WTC11 (cell line): ENCODE data around the gene FAF1. TPM values are rescaled to one million over a fixed set of nuclear protein-coding genes. Genes with fewer than 3 reads are reported as not detected.
"Not testable (repeated sequence)": the region's sequence is repeated elsewhere in the genome, so short reads cannot be mapped to it uniquely, and the experiment has no call there.

Experiments used
- ATAC-seq: fragments of 200-7000 bp; cut with Tn5 transposase; 2 replicates; pipeline ENCODE4 v1.10.0; 2021; ENCODE audit warnings: mild to moderate bottlenecking, moderate library complexity
- CTCF ChIA-PET: fragments of 300-600 bp; sonication (Branson Sonifier 250); formaldehyde crosslinking; loops from one replicate; lab custom pipeline; 2021; ENCODE audit warnings: antibody characterized with exemption; lab: Charles Lee
- POLR2A ChIA-PET: fragments of 350-600 bp; sonication (Branson Sonifier 250); formaldehyde crosslinking; loops from one replicate; lab custom pipeline; 2021; ENCODE audit warnings: antibody characterized with exemption; lab: Charles Lee
- DNase-seq: peaks from one replicate; pipeline ENCODE4 v3.0.0; 2021; ENCODE audit warnings: low spot score
- H3K27ac Mint-ChIP-seq: 2 replicates; pipeline ENCODE4 v1.8.0; 2021; ENCODE audit warnings: mixed read lengths
- H3K27me3 Mint-ChIP-seq: 2 replicates; pipeline ENCODE4 v1.8.0; 2021; ENCODE audit warnings: low read depth, mild to moderate bottlenecking, moderate library complexity, mixed read lengths
- H3K36me3 Mint-ChIP-seq: 2 replicates; pipeline ENCODE4 v1.8.0; 2021; ENCODE audit warnings: mixed read lengths
- H3K4me1 Mint-ChIP-seq: 2 replicates; pipeline ENCODE4 v1.8.0; 2022; ENCODE audit warnings: mixed read lengths
- H3K4me3 Mint-ChIP-seq: 2 replicates; pipeline ENCODE4 v1.8.0; 2021; ENCODE audit warnings: mild to moderate bottlenecking, moderate library complexity, mixed read lengths
- H3K9me3 Mint-ChIP-seq: 2 replicates; pipeline ENCODE4 v1.8.0; 2021; ENCODE audit warnings: mixed read lengths
- ARID4B ChIP-seq: sonication (generic); formaldehyde crosslinking; IDR thresholded peaks from 2 replicates; pipeline ENCODE4 v1.8.0; 2023; ENCODE audit warnings: missing genetic modification reagents, mild to moderate bottlenecking, borderline replicate concordance
- ATF2 ChIP-seq: sonication (generic); formaldehyde crosslinking; IDR thresholded peaks from 2 replicates; pipeline ENCODE4 v1.8.1; 2022; ENCODE audit warnings: low read depth, missing genetic modification reagents, borderline replicate concordance
- CTCF ChIP-seq: fragments of 200-600 bp; IDR thresholded peaks from 2 replicates; pipeline ENCODE4 v1.8.0; 2022; ENCODE audit warnings: antibody characterized with exemption
- E2F5 ChIP-seq: sonication (generic); formaldehyde crosslinking; IDR thresholded peaks from 2 replicates; pipeline ENCODE4 v1.8.1; 2022; ENCODE audit warnings: mild to moderate bottlenecking, moderate library complexity, missing genetic modification reagents
- IRF1 ChIP-seq: sonication (generic); formaldehyde crosslinking; IDR thresholded peaks from 2 replicates; pipeline ENCODE4 v1.8.0; 2023; ENCODE audit warnings: missing genetic modification reagents
- KAT7 ChIP-seq: sonication (generic); formaldehyde crosslinking; IDR thresholded peaks from 2 replicates; pipeline ENCODE4 v1.8.1; 2023; ENCODE audit warnings: missing genetic modification reagents, mild to moderate bottlenecking, borderline replicate concordance
- MLX ChIP-seq: sonication (generic); formaldehyde crosslinking; IDR thresholded peaks from 2 replicates; pipeline ENCODE4 v1.8.1; 2023; ENCODE audit warnings: mild to moderate bottlenecking, missing genetic modification reagents, moderate library complexity
- NFE2L1 ChIP-seq: sonication (generic); formaldehyde crosslinking; IDR thresholded peaks from 2 replicates; pipeline ENCODE4 v1.8.1; 2023; ENCODE audit warnings: missing genetic modification reagents
- NR1H2 ChIP-seq: sonication (generic); formaldehyde crosslinking; IDR thresholded peaks from 2 replicates; pipeline ENCODE4 v1.9.0; 2021; ENCODE audit warnings: mild to moderate bottlenecking, moderate library complexity, missing genetic modification reagents
- OVOL2 ChIP-seq: fragments of 250-450 bp; sonication (Bioruptor Pico); IDR thresholded peaks from 2 replicates; pipeline ENCODE4 v1.9.0; 2021; ENCODE audit warnings: mild to moderate bottlenecking, borderline replicate concordance
- PRDM15 ChIP-seq: sonication (generic); formaldehyde crosslinking; IDR thresholded peaks from 2 replicates; pipeline ENCODE4 v1.8.0; 2022; ENCODE audit warnings: missing genetic modification reagents
- PREB ChIP-seq: sonication (generic); formaldehyde crosslinking; IDR thresholded peaks from 2 replicates; pipeline ENCODE4 v1.8.1; 2022; ENCODE audit warnings: mild to moderate bottlenecking, missing genetic modification reagents, moderate library complexity, borderline replicate concordance
- RORB ChIP-seq: fragments of 250-450 bp; sonication (Bioruptor Pico); IDR thresholded peaks from 2 replicates; pipeline ENCODE4 v1.9.0; 2021; ENCODE audit warnings: mild to moderate bottlenecking
- TCF7 ChIP-seq: sonication (generic); formaldehyde crosslinking; IDR thresholded peaks from 2 replicates; pipeline ENCODE4 v1.8.0; 2022; ENCODE audit warnings: mild to moderate bottlenecking, low read depth, missing genetic modification reagents, moderate library complexity
- TEAD1 ChIP-seq: sonication (generic); formaldehyde crosslinking; IDR thresholded peaks from 2 replicates; pipeline ENCODE4 v1.8.0; 2022; ENCODE audit warnings: mild to moderate bottlenecking, missing genetic modification reagents
- TP53 ChIP-seq: sonication (generic); formaldehyde crosslinking; IDR thresholded peaks from 2 replicates; pipeline ENCODE4 v1.8.1; 2023; ENCODE audit warnings: mild to moderate bottlenecking, missing genetic modification reagents
- ZNF317 ChIP-seq: sonication (generic); formaldehyde crosslinking; IDR thresholded peaks from 2 replicates; pipeline ENCODE4 v1.8.1; 2023; ENCODE audit warnings: low read depth, mild to moderate bottlenecking, moderate library complexity, missing genetic modification reagents, borderline replicate concordance
- ZSCAN18 ChIP-seq: fragments of 250-450 bp; sonication (Bioruptor Pico); IDR thresholded peaks from 2 replicates; pipeline ENCODE4 v2.1.2; 2022; ENCODE audit warnings: mild to moderate bottlenecking, moderate library complexity
- total RNA-seq: library from RNA; stranded (reverse); gene quantifications from 3 replicates; pipeline ENCODE4 v1.2.3, GENCODE V29; 2021

Gene FAF1
- total RNA-seq, 1 experiment from 2014 or later, result 53.5 TPM

- TF ChIP-seq TCF7 (CRISPR knock-in tag), result no peak
- no peak for TF ChIP-seq TEAD1 (CRISPR knock-in tag)
- TF ChIP-seq NFE2L1 (CRISPR knock-in tag), result no peak
- TF ChIP-seq IRF1 (CRISPR knock-in tag), result no peak
- no peak for TF ChIP-seq ARID4B
- TF ChIP-seq RORB, result no peak
- no peak for TF ChIP-seq CTCF
- no peak for TF ChIP-seq PREB (CRISPR knock-in tag)
- no peak for TF ChIP-seq MLX (CRISPR knock-in tag)
- no peak for TF ChIP-seq OVOL2 (CRISPR knock-in tag)
- TF ChIP-seq NR1H2 (CRISPR knock-in tag), result no peak
- TF ChIP-seq ATF2 (CRISPR knock-in tag), result no peak
- TF ChIP-seq E2F5 (CRISPR knock-in tag), result no peak
- no peak for TF ChIP-seq KAT7 (CRISPR knock-in tag)
- no peak for TF ChIP-seq ZSCAN18 (CRISPR knock-in tag)
- TF ChIP-seq ZNF317 (CRISPR knock-in tag), result no peak
- no peak for TF ChIP-seq TP53 (CRISPR knock-in tag)
- TF ChIP-seq PRDM15 (CRISPR knock-in tag), result no peak
- Mint-ChIP-seq H3K27me3 (no peaks in the 10 kb centered on the region), H3K36me3 (no peaks in the 10 kb centered on the region), H3K4me1 (peaks cover 16% of the 10 kb centered on the region), H3K4me3 (no peak overlapping the region), H3K27ac (no peak overlapping the region), H3K9me3 (no peaks in the 10 kb centered on the region)
- ChIA-PET CTCF (interaction anchor here (0.6 to 1.9 kb wide), 2 partner anchors 22 to 162 kb away, joined by 3 to 6 read pairs; no protein-coding TSS in a partner anchor), POLR2A (no interaction called here)
- DNase-seq (no peak), ATAC-seq (no peak)
Measured at GRCh38 chr1:50936321-50936720, 23.7 kb downstream of the FAF1 start.

GRCh38 chr1:50935276-50935675, 24.8 kb downstream of the FAF1 start:
- ATAC-seq, DNase-seq, H3K36me3 Mint-ChIP-seq, H3K27ac Mint-ChIP-seq, H3K27me3 Mint-ChIP-seq, H3K9me3 Mint-ChIP-seq, H3K4me3 Mint-ChIP-seq: not testable (repeated sequence)
- peaks cover 16% of the 10 kb centered on the region for H3K4me1 Mint-ChIP-seq
- POLR2A ChIA-PET, result interaction anchor here (0.5 kb wide), 1 partner anchor 127 kb away, joined by 3 read pairs; no protein-coding TSS in a partner anchor
- CTCF ChIA-PET, result interaction anchor here (0.8 to 1.9 kb wide), 2 partner anchors 62 to 161 kb away, joined by 3 to 6 read pairs; no protein-coding TSS in a partner anchor
